Fibroblast of lung (primary cell): ENCODE data around the gene SPANXD.

ENCODE experiments used
- CTCF ChIP-seq, 2 donors: IDR thresholded peaks in 1 of 2; conservative IDR thresholded peaks in 1 of 2; 1 replicate in 1 of 2; 2 replicates in 1 of 2; pipeline ENCODE4 v1.5.1; 2011 to 2012; ENCODE audit warnings: low read length in 2 of 2, control low read depth in 1 of 2, inconsistent platforms in 1 of 2, low read depth in 1 of 2, mild to moderate bottlenecking in 1 of 2
- EZH2 ChIP-seq: IDR thresholded peaks from 2 replicates; pipeline ENCODE4 v1.5.1; 2012; ENCODE audit warnings: low read length, control low read depth, mild to moderate bottlenecking; ENCODE audit errors: missing control alignments

DNA sequence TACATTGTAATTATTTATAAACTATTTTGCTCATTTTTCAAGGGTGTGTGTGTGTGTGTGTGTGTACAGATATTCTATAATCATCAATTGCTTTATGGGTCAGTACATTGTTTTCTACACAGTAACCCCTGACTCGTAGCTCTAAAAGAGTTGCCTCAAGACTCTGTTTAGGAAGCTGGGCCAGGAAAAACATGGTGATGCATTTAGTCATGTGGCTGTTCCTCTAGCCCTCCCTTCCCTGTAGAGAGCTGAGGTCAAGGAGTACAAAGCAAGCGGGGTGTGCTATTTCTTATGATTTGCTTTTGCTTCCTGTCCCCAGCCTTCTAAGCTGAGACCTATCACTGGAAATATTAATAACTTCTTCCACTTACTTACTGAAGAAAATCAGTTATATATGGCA, 34.8 kb upstream of the SPANXD start:
- TF ChIP-seq EZH2, result no peak
- TF ChIP-seq CTCF (conservative IDR thresholded peaks at IDR 0.05 in 1 of 2, IDR thresholded peaks at IDR 0.05 in 1 of 2; ENCODE audit: low read depth in 1 of 2, low read length in 2 of 2), result no peak
